NCI-H2107 treated with DMSO at 0.1 percent for 48 hours (cell line): ENCODE data around the gene ARTN.

ENCODE experiments used
- DNase-seq: peaks from one replicate; lab custom pipeline; 2025; ENCODE audit not compliant: unreplicated experiment; lab: John Stamatoyannopoulos, UW

Gene ARTN

DNA sequence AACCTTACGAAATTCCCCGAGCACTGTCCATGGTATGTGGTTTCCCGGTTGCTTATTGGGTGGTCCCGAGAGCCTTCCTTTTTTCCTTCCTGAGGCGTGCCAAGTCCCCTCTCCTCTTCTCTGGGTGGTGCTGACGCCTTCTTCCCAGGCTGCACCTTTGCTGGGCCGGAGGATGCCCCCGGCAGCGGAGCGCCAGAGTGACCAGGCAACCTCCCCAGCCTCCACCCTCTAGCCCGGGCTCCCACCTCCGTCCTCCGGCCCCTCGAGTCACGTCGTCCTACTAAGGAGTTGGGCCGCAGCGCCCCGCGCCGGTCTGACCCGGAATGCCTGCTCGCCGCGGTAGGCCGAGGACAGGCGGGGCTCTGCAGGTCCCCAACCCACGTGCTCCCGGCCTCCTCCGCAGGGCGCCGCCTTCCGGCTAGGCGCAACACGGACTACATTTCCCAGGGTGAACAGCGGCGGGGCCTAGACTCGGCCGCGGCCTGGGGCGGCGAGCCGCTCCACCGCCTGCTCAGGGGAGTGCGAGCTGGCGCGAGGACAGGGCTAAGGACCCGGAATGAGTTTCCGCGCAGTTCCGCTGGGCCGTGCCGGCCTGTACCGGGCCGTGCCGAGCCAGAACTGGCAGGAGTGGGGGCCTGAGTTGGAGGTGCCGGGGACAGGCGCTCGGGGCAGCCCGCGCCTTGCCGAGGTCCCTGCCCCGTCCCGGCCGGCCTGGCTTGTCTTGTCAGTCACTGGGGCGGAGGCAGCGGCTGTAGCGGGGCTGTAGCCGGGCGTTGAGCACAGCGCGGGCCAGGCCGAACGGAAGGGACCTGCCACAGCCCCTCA is 12.8 kb downstream of the ARTN start, which contains the start of gene IPO13:
Gene IPO13, plus strand, starts transcription at position 715 of the 825 bp plus-strand sequence. CDS start 651 bp downstream, outside the sequence.
- peak; percentile 94 for DNase-seq

- DNase-seq = no peak
These were observed 13.7 kb downstream of the ARTN start for GRCh38 chr1:43947061-43947873.

GRCh38 chr1:43947874-43948437 is 14.4 kb downstream of the ARTN start:
- DNase-seq = no peak

GRCh38 chr1:43949678-43950077 is 16.1 kb downstream of the ARTN start:
- DNase-seq = no peak

- no peak for DNase-seq
These were observed 17.7 kb downstream of the ARTN start for GRCh38 chr1:43951021-43951985.

DNA sequence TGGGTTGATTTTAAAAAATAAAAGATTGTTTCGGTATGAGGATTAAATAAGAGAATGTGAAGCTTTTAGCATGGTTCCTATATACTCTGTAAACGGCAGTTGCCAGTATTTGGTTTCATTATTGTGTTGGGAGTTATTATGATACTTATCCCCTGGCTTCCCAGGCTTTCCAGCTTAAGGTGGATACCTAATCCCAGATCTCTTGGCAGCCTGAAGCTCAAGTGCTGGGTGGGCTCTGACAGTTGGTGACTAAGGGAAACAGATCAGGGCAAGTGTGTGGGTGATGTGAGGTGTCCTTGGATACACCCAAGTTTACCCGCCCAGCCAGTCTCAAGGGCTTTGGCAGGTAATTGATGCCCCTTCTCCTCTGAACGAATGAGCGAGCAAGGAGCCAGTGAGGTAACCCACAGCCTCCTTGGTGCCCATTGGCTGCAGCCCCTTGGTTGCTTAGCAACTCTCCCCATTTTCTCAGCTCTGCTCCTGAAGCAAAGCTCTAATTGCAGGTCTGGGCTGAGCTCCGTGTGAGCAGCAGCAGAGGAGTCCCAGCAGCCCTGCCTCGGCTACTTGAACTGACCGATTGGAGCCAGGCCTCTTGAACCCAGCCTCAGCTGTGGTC is 19.2 kb downstream of the ARTN start:
- peak; percentile 96 for DNase-seq

GRCh38 chr1:43953361-43953760 is 19.8 kb downstream of the ARTN start:
- DNase-seq = no peak

GRCh38 chr1:43954036-43954435 is 20.4 kb downstream of the ARTN start:
- DNase-seq = no peak

DNA sequence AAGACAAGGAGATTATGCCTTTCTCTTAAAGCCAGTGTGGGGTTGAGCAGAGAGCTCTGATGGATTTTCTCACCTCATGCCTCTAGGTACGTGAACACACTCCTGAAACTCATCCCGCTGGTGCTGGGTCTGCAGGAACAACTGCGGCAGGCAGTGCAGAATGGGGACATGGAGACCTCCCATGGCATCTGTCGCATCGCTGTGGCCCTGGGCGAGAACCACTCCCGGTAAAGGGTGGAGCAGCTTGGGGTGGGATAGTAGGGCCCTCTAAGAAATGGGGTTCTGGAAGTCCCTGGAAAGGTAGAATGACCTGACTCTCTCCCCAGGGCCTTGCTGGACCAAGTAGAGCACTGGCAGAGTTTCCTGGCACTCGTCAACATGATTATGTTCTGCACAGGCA is 22.6 kb downstream of the ARTN start:
- no peak for DNase-seq

DNA sequence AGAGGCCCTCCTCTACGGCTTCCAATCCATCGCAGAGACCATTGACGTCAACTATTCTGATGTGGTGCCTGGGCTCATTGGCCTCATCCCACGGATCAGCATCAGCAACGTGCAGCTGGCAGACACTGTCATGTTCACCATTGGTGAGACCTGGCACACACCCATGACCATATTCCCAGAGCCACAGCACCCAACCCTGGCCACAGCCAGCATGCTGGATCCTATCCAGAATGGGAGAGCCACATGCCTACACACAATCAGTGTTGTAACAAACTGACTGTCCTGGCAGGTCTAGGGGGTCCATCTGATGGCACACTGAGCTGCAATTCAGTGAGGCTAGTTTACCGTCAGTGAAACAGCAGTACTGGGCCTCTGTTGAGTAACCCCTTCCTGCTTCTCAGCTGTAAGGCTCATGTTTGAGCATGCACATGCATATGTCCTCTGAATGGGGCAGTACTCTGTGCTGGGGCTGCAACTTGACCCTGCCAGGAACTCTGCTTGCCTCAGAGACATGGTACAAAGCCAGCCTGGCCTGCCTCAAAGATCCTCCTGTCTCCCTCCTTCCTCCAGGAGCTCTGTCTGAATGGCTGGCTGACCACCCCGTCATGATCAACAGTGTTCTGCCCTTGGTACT is 23.9 kb downstream of the ARTN start:
- no peak for DNase-seq

DNA sequence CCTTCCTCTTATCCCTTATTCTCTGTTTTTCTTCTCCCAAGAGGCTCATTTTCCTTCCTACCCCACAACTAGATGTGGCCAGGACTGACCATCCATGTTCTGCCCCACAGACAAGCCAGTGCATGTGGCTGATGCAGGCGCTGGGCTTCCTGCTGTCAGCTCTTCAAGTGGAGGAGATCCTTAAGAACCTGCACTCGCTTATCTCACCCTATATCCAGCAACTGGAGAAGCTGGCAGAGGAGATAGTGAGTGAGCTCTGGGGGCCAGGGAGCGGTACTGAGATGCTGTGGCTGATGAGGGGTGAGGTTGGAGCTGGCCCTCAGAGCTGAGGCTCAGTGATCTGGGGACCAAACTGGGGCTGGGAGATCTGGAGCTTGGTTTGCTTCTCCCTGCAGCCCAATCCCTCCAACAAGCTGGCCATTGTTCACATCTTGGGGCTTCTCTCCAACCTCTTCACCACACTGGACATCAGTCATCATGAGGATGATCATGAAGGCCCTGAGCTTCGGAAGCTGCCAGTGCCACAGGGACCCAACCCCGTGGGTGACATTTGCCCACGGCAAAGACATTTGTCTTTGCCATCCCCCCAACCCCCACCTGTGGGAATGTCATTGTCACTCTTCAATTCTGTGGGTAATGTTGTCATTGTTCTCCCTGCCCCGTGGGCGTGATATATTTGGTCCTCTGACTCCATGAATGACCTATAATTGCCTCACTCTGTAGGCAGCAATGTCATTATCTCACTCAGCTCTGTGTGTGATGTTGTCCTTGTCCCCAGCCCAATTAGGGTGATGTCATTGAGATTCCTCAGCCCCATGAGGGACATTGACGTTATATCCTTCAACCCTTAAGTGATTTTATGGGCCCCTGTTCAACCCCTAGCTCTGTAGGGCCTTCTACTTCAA is 25.0 kb downstream of the ARTN start:
- no peak for DNase-seq

- no peak for DNase-seq
These were observed 27.2 kb downstream of the ARTN start for GRCh38 chr1:43960798-43961197.

DNA sequence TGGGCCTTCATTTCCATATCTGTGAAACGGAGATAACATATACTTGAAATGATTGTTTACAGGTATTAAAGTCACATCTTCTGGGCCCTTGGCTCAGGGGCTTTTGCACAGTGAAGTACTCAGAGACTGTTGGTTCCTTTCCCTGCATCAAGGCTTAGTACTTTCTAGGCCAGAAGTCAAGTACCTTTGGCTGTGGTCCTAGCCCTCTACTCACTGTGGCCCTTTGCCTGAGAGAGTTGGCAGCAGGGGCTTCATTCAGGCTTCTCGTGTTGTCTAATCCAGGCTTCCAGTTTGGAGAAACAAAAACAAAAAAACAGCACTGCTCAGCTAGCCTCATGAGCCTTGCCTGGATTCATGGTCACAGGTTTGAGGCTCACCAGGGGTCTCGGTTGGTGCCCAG is 28.1 kb downstream of the ARTN start:
- DNase-seq = no peak

DNA sequence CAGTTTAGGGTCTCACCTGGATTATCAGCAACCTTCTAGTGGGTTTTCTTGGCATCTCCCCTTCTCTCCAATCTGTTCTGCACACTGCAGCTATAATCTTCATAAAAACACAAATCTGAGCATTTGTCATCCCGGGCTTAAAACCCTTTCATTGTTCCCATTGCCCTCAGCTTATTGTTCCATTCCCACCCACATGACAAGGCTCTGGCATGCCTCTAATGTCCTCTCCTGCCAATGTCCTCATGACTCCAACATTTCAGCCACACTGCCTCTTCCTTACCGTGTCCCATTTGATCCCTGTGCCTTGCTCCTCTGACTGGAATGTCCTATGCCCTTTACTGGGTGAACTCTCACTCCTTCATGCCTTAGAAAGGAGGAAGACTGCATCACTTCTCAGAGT is 28.7 kb downstream of the ARTN start:
- no peak for DNase-seq

GRCh38 chr1:43963006-43963405 is 29.4 kb downstream of the ARTN start:
- DNase-seq = no peak

- DNase-seq = no peak
These were observed 30.3 kb downstream of the ARTN start for GRCh38 chr1:43963890-43964289.

DNA sequence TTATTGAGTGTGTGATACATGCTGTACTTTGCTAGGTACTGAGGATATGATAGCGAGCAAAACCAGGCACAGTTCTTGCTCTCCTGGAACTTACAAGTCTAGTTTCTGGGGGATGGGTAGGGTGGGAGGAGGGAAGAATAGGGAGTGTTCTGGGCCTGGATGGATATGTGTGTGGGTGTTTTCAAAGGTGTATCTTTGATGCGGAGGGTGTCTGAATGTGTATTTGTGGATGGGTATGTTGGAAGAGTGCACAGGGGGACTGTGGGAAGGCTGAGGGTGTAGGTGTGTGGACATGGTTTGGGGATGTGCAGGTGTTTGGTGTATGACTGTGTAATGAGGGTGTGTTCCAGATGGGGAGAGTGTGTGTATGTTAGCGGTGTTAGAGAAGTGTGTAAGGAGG is 31.7 kb downstream of the ARTN start:
- no peak for DNase-seq

- DNase-seq = no peak
These were observed 34.8 kb downstream of the ARTN start for GRCh38 chr1:43968348-43968948.
